Stimulated activated CD8-positive, alpha-beta memory T cell treated with anti-CD3 and anti-CD28 coated beads, Interleukin-2, amount 100 ng/mL, for 48 hours (primary cell): ENCODE results near the gene AVPI1.
"Not testable (repeated sequence)": the region's sequence is repeated elsewhere in the genome, so short reads cannot be mapped to it uniquely, and the experiment has no call there.

Experiments used
- DNase-seq, 2 donors: peaks; one replicate each; pipeline ENCODE4 v3.0.0-alpha.2; 2020; ENCODE audit warnings: low read depth in 2 of 2

AVPI1 gene

GRCh38 chr10:97683556-97684367, 3.3 kb downstream of the AVPI1 start:
- no peak for DNase-seq

GRCh38 chr10:97682042-97682441, 5.0 kb downstream of the AVPI1 start:
- DNase-seq = no peak

- no peak for DNase-seq
Measured at GRCh38 chr10:97679594-97679993, 7.4 kb downstream of the AVPI1 start.

GRCh38 chr10:97676770-97677581, 10.1 kb downstream of the AVPI1 start:
- DNase-seq = peak in 1 of 2 donors; percentile 10

- DNase-seq = no peak
Measured at GRCh38 chr10:97675222-97675621, 11.8 kb downstream of the AVPI1 start.

GRCh38 chr10:97673736-97674525, 13.1 kb downstream of the AVPI1 start:
- peak in 1 of 2 donors; percentile 8 for DNase-seq

- DNase-seq = no peak
Measured at GRCh38 chr10:97669571-97669970, 17.5 kb downstream of the AVPI1 start.

GRCh38 chr10:97667463-97667862, 19.6 kb downstream of the AVPI1 start:
- DNase-seq = no peak

GRCh38 chr10:97666992-97667391, 20.0 kb downstream of the AVPI1 start:
- DNase-seq = no peak

- DNase-seq = no peak
Measured at GRCh38 chr10:97664282-97664850, 22.7 kb downstream of the AVPI1 start.

- no peak for DNase-seq
Measured at GRCh38 chr10:97659589-97659988, 27.5 kb downstream of the AVPI1 start.

- no peak for DNase-seq
Measured at GRCh38 chr10:97656777-97657176, 30.3 kb downstream of the AVPI1 start.

GRCh38 chr10:97651773-97652172, 35.3 kb downstream of the AVPI1 start:
- DNase-seq = no peak

- no peak for DNase-seq
Measured at GRCh38 chr10:97650726-97651125, 36.3 kb downstream of the AVPI1 start.

GRCh38 chr10:97649405-97649750, 37.7 kb downstream of the AVPI1 start:
- not testable (repeated sequence) for DNase-seq

GRCh38 chr10:97648562-97649404, 38.3 kb downstream of the AVPI1 start:
- DNase-seq = no peak

- no peak for DNase-seq
Measured at GRCh38 chr10:97647556-97647955, 39.5 kb downstream of the AVPI1 start.

- no peak for DNase-seq
Measured at GRCh38 chr10:97644936-97645335, 42.1 kb downstream of the AVPI1 start.

GRCh38 chr10:97643441-97643985, 43.5 kb downstream of the AVPI1 start:
- DNase-seq = no peak

GRCh38 chr10:97642471-97643159, 44.4 kb downstream of the AVPI1 start:
- DNase-seq = not testable (repeated sequence)
